ENCODE measurements around the gene KLK7.

GRCh38 chr19:51007488-51007887 lies 23.8 kb upstream of the KLK7 start:
- TF ChIP-seq CTCF (IDR thresholded peaks at IDR 0.05) (no peak), POLR2A (IDR thresholded peaks at IDR 0.05) (no peak)

Data from thyroid gland (tissue), 4 donors.